HG02588 (cell line): ENCODE measurements around the gene ZNF98.

Experiments used
- ATAC-seq: cut with Tn5 transposase; IDR thresholded peaks from one replicate; pipeline ENCODE4 v1.9.1; 2021; ENCODE audit warnings: mild to moderate bottlenecking, moderate library complexity; ENCODE audit not compliant: unreplicated experiment

Gene ZNF98

DNA sequence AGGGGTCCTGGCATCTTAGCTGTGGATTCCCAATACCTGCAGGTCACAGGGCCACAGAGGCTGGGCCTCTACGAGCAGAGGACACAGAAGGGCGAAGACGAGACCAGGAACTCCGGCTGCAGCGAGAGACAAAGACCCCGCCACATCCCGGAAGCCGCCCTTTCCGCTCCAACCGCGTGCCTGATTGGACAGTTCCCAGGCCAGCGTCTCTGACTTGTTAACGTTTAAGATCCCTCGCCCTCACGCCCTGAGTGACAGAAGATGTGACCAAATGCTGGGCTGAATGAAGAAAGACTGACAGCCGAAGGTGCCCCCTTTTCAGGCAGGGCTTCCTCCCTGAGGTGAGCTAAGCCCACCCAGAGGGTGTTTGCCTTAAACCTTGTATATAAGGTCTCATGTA lies at the start of gene ZNF98:
Gene ZNF98 (minus strand): TSS at position 136 of the 400 bp plus-strand sequence. CDS start 122 bp downstream, at position 14.
- no peak for ATAC-seq

DNA sequence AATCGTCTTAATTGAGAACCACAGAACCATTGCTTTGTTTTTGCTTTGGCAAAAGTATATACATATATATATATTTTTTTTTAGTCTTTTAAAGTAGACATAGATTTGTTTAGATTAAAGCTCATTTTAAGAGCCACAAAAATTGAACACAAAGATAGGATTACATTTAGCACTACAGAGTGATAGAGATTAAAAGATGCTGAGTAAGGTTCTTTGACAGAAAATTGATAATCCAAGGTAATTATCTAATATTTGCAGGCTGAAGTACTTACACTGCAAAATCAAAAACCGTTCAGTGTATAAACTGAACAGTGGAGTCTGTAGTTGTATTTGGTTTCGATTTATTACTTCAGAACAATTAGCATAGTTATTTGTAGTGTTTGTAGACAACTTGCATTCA lies 24.5 kb upstream of the ZNF98 start:
- ATAC-seq, result no peak

DNA sequence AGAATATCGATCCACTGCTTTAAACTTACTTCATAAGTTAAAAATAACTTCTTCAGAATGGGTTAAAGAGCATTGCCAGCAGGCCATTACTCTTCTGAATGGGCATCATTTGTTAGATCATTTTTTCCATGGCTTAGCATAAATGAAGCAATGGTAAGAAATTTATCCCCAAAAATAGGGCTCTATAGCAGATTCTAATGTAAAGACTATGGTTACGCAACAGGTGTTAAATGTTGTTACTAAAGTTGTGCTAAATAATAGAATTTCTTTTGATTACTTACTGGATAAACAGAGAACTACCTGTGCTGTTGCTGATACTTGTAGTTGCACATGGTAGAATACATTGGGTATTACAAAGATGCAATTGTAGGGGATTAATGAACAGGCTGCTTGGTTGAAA lies 15.9 kb upstream of the ZNF98 start:
- ATAC-seq, result no peak

DNA sequence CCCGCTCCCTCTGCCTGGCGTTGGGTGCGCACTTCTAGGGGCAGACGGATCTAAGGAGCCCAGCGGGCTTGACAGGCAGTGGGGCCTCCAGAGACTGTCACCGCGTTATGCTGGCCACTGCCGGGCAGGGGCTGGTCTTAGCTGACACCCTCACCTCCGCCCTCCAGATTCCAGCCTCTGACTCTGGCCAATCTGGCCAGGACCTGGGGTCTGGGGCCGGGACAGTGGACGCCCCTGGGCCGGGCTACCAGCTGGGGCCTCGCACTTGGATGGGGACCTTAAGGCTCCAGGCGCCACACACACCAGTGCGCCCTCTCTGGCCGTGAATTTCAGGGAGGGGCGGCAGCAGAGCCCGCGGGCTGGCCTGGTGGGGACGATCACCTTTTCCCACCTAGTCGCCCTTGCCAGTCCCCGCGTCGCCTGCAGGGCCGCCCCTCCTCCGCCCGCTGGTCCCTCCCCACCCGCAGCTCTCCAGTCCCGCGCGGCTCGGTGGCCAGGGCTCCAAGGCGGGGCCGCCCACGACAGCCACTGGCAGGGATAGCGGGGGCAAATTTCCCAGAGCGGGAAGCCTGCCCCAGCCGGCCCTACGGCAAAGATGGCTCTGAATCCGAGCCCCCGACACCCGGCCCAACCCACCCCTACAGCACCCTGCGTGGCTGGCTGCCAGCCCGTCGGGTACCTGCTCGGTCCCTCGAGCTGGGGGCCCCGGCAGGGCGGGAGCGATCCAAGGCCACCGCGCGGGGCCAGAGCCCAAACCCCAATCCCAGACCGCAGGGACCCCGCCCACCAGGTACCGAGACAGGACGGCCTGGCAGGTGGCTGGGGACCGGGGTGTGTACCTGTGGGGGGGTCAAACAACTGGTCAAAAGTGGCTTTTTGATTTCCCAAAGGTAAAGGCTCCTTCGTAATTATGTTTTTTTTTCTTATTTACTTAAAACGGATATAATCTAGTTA lies 6.1 kb upstream of the ZNF98 start:
- no peak for ATAC-seq

DNA sequence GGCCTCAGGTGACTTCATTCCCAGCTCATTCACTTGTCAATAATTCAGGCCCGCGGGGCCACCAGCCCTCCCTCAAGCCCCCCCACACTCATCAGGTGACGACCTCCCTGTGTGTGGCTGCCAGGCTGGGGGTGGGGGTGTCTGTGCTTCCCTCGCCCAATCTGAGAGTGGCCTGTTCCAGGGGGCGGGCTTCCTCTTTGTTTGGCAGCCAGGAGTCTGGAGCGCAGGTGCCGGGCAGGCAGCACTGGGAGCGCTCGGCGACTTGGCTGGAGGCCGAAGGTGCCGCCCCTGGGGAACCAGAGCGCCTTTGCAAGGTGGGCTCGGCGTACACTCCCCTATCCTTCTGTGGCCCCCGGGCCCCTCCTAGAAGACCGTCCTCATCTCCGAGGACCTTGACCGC lies 5.4 kb upstream of the ZNF98 start:
- no peak for ATAC-seq

DNA sequence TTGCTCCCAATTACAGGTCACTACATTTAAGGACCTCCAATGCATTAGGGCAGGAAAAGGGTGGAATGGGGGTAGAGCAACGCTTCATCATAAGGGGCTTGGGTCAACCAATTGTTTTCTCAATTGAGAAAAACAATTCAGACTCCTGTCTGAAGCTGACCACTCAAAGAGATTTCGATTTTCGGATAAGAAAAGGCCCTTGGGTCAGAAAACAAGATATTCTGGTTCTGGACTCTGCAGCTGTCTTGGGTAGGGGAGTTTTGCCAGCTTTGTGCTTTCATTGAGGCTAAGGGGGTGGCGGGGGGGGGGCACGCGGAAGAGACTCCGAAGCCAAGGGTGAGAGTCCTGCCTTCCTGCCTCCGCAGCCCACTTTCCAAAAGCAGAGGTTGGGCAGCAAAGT lies 4.8 kb upstream of the ZNF98 start:
- no peak for ATAC-seq

DNA sequence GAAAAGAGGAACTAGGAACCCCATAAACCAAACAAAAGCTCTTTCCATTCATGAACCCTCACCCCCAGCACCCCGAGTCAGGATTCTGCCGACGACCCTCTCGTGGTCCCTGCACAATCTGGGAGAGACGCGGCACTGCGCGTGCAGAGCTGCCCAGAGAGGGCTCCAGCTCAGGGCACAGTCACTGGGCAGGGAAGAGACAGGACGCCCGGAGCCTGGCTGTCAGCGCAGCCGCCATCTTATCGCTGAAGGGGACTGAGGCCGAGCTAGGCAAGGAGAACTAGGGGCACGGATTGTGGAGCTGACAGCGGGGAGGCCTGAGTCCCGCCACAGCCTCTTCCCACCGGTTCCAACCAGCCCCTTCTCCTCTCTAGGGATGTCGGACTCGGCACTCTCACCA lies 349 bp downstream of the ZNF98 start:
- ATAC-seq, result no peak

DNA sequence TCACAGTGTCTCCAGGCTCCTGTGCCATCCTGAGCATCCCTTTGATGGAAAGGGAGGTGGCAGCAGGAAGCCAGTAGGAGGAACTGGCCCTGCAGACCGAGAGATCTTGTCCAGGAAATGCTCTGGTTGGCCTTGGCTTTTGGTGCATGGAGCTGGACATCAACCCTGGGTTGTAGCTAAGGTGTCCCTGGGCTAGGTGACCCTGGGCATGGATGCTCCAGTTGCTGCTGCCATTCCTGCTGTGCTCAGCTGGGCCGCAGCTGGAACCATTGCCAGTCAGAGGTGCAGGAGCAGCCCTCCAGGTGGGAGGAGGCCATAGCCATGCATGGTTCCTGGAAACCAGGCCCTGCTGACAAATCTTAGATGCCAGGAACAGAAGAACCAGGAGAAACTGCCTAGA lies 67.5 kb downstream of the ZNF98 start:
- no peak for ATAC-seq
